SK-N-SH (cell line): ENCODE data around the gene COG4.

Experiments used
- EP300 ChIP-seq, 2 experiments: IDR thresholded peaks; 2 replicates each; pipeline versions ENCODE4 v1.4.0 to v1.6.1; 2012; ENCODE audit warnings: borderline replicate concordance in 1 of 2, low read depth in 1 of 2, low read length in 1 of 2
- FOSL2 ChIP-seq: IDR thresholded peaks from 2 replicates; pipeline ENCODE4 v1.4.0; 2012; ENCODE audit warnings: low read depth, mild to moderate bottlenecking, moderate library complexity, borderline replicate concordance
- GATA2 ChIP-seq: sonication (generic); formaldehyde crosslinking; IDR thresholded peaks from 2 replicates; pipeline ENCODE4 v1.5.0; 2020; ENCODE audit warnings: mild to moderate bottlenecking, missing genetic modification reagents
- JUND ChIP-seq: IDR thresholded peaks from 2 replicates; pipeline ENCODE4 v1.4.0; 2012
- MEF2A ChIP-seq: IDR thresholded peaks from 2 replicates; pipeline ENCODE4 v1.4.0; 2012; ENCODE audit warnings: low read depth, borderline replicate concordance
- MXI1 ChIP-seq: IDR thresholded peaks from 2 replicates; pipeline ENCODE4 v1.6.1; 2012; ENCODE audit warnings: mild to moderate bottlenecking, low read depth, low read length, improper control_type of control experiment
- POLR2AphosphoS5 ChIP-seq: IDR thresholded peaks from 2 replicates; pipeline ENCODE4 v1.6.1; 2012; ENCODE audit warnings: low read depth, low read length
- SIN3A ChIP-seq: IDR thresholded peaks from 2 replicates; pipeline ENCODE4 v1.6.1; 2012; ENCODE audit warnings: low read depth, mild to moderate bottlenecking, low read length, moderate library complexity, borderline replicate concordance
- YY1 ChIP-seq: IDR thresholded peaks from 2 replicates; pipeline ENCODE4 v1.4.0; 2012; ENCODE audit warnings: low read depth, mild to moderate bottlenecking
- TF ChIP-seq, protein P1 (sequence below): fragments of 200-600 bp; sonication (generic); IDR thresholded peaks from 2 replicates; pipeline ENCODE4 v1.6.1; 2017; ENCODE audit warnings: antibody characterized with exemption, mild to moderate bottlenecking, moderate library complexity
- TF ChIP-seq, protein P2 (sequence below): IDR thresholded peaks from 2 replicates; pipeline ENCODE4 v1.4.0; 2012; ENCODE audit warnings: low read depth
- TF ChIP-seq, protein P3 (sequence below): IDR thresholded peaks from 2 replicates; pipeline ENCODE4 v1.6.1; 2012; ENCODE audit warnings: mild to moderate bottlenecking, low read depth, low read length, moderate library complexity
- TF ChIP-seq, protein P4 (sequence below): fragments of 150-350 bp; IDR thresholded peaks from 2 replicates; pipeline ENCODE4 v1.6.1; 2017; ENCODE audit warnings: antibody characterized with exemption, low read length, low read depth, borderline replicate concordance
- TF ChIP-seq, protein P5 (sequence below): IDR thresholded peaks from 2 replicates; pipeline ENCODE4; 2012

DNA sequence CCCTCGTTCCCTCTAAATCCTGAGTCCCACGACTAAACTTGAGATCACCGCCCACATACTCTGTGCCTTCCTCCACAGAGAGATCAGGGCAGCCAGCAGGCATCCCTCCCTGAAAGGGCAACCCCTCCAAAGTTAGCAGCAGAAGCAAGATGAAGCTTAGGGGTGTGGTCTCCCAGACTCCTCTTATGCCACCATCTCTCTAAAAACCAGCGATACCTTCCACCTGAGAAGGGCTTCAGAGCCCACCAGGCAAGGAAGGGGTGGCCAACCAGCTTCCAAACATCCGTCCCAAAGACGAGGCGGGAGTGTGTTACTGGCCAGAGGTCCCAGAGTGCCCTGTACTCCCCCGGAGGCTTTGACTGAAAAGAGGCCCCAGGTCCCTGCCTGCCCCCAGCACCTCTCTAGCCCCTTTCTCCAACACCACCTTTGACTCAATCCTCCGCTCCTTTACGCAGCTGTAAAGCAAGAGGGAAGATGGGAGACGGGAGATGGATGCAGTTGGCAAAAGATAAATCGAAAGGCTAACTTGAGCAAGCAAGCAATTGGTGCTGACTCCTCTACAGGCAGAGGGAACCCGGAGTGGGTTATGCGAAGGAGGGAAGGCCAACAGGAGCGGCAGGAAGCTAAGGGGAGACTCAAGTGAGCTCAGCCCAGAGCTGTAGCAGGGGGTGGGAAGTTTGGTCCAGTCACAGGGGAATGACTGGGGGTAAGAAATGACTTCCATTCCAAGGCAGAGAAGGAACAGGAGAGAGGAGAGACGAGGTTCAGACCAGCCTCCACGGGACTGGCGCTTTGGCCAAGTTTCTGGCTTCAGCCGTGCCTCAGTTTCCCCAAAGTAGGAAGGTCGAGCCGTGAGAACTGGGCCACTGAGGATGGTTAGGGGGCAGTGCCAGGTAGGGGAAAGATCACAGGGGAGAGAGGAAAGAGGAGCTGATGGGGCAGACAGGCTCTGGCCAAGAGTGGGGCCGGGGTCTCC is 85.5 kb downstream of the COG4 start:
- TF ChIP-seq MXI1 (no peak), POLR2AphosphoS5 (no peak), MEF2A (no peak), SIN3A (no peak), FOSL2 (no peak), EP300 (IDR thresholded peaks at IDR 0.05; ENCODE audit: borderline replicate concordance in 1 of 2, low read depth in 1 of 2, low read length in 1 of 2) (no peak), GATA2 (no peak), YY1 (no peak), JUND (no peak)
- TF ChIP-seq, protein P1, sequence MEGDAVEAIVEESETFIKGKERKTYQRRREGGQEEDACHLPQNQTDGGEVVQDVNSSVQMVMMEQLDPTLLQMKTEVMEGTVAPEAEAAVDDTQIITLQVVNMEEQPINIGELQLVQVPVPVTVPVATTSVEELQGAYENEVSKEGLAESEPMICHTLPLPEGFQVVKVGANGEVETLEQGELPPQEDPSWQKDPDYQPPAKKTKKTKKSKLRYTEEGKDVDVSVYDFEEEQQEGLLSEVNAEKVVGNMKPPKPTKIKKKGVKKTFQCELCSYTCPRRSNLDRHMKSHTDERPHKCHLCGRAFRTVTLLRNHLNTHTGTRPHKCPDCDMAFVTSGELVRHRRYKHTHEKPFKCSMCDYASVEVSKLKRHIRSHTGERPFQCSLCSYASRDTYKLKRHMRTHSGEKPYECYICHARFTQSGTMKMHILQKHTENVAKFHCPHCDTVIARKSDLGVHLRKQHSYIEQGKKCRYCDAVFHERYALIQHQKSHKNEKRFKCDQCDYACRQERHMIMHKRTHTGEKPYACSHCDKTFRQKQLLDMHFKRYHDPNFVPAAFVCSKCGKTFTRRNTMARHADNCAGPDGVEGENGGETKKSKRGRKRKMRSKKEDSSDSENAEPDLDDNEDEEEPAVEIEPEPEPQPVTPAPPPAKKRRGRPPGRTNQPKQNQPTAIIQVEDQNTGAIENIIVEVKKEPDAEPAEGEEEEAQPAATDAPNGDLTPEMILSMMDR: no peak
- TF ChIP-seq, protein P2, sequence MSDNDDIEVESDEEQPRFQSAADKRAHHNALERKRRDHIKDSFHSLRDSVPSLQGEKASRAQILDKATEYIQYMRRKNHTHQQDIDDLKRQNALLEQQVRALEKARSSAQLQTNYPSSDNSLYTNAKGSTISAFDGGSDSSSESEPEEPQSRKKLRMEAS: no peak
- TF ChIP-seq, protein P3, sequence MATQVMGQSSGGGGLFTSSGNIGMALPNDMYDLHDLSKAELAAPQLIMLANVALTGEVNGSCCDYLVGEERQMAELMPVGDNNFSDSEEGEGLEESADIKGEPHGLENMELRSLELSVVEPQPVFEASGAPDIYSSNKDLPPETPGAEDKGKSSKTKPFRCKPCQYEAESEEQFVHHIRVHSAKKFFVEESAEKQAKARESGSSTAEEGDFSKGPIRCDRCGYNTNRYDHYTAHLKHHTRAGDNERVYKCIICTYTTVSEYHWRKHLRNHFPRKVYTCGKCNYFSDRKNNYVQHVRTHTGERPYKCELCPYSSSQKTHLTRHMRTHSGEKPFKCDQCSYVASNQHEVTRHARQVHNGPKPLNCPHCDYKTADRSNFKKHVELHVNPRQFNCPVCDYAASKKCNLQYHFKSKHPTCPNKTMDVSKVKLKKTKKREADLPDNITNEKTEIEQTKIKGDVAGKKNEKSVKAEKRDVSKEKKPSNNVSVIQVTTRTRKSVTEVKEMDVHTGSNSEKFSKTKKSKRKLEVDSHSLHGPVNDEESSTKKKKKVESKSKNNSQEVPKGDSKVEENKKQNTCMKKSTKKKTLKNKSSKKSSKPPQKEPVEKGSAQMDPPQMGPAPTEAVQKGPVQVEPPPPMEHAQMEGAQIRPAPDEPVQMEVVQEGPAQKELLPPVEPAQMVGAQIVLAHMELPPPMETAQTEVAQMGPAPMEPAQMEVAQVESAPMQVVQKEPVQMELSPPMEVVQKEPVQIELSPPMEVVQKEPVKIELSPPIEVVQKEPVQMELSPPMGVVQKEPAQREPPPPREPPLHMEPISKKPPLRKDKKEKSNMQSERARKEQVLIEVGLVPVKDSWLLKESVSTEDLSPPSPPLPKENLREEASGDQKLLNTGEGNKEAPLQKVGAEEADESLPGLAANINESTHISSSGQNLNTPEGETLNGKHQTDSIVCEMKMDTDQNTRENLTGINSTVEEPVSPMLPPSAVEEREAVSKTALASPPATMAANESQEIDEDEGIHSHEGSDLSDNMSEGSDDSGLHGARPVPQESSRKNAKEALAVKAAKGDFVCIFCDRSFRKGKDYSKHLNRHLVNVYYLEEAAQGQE: no peak
- TF ChIP-seq, protein P4, sequence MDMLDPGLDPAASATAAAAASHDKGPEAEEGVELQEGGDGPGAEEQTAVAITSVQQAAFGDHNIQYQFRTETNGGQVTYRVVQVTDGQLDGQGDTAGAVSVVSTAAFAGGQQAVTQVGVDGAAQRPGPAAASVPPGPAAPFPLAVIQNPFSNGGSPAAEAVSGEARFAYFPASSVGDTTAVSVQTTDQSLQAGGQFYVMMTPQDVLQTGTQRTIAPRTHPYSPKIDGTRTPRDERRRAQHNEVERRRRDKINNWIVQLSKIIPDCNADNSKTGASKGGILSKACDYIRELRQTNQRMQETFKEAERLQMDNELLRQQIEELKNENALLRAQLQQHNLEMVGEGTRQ: no peak
- TF ChIP-seq, protein P5, sequence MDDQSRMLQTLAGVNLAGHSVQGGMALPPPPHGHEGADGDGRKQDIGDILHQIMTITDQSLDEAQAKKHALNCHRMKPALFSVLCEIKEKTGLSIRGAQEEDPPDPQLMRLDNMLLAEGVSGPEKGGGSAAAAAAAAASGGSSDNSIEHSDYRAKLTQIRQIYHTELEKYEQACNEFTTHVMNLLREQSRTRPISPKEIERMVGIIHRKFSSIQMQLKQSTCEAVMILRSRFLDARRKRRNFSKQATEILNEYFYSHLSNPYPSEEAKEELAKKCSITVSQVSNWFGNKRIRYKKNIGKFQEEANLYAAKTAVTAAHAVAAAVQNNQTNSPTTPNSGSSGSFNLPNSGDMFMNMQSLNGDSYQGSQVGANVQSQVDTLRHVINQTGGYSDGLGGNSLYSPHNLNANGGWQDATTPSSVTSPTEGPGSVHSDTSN: no peak
